Neural crest cell (in vitro differentiated cells): ENCODE data around the gene PPP1R8. TPM values are rescaled to one million over a fixed set of nuclear protein-coding genes. Genes with fewer than 3 reads are reported as not detected.

Experiments used
- DNase-seq: peaks from one replicate; pipeline ENCODE4 v3.0.0; 2021; ENCODE audit warnings: low read depth, mixed read lengths, low spot score
- H3K27ac Mint-ChIP-seq: one replicate; pipeline ENCODE4 v1.8.0; 2021; ENCODE audit warnings: mild to moderate bottlenecking, mixed read lengths; ENCODE audit not compliant: unreplicated experiment
- H3K27me3 Mint-ChIP-seq: 2 replicates; pipeline ENCODE4 v1.8.0; 2021; ENCODE audit warnings: low read depth, mild to moderate bottlenecking, mixed read lengths
- H3K36me3 Mint-ChIP-seq: 2 replicates; pipeline ENCODE4 v1.8.0; 2021; ENCODE audit warnings: low read depth, mild to moderate bottlenecking, mixed read lengths
- H3K4me1 Mint-ChIP-seq: 2 replicates; pipeline ENCODE4 v1.8.0; 2021; ENCODE audit warnings: mixed read lengths
- H3K4me3 Mint-ChIP-seq: one replicate; pipeline ENCODE4 v1.8.0; 2021; ENCODE audit warnings: mild to moderate bottlenecking, mixed read lengths
- H3K9me3 Mint-ChIP-seq: 2 replicates; pipeline ENCODE4 v1.8.0; 2021; ENCODE audit warnings: mixed read lengths
- CTCF ChIP-seq: fragments of 200-600 bp; sonication (generic); conservative IDR thresholded peaks from 2 replicates; pipeline ENCODE4 v1.5.0; 2021; ENCODE audit warnings: antibody characterized with exemption, mild to moderate bottlenecking
- total RNA-seq: library from RNA; stranded (reverse); gene quantifications from 2 replicates; pipeline ENCODE4 v1.2.1, GENCODE V29; 2021

The PPP1R8 gene
- total RNA-seq, 1 donor from 2014 or later, result 66.1 TPM

DNA sequence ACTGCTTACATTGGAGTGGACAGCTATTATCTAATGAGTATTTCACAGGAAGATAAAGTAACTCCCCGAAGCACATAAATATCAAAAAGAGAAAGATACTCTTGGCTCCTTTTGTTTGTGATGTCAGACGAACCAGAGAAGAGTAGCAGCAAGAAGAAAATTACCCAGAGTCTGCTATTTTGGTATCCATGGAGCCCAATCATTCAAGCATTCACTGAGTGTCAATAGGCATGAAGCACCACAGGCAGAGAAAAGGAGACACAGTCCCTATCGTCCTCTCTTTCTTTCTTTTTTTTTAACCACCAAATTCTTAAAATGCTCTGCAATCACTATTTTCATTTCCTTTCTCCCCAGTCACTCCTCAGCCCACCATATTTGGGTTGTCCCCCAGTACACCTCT lies 63.9 kb downstream of the PPP1R8 start:
- H3K9me3 Mint-ChIP-seq, result no peaks in the 10 kb centered on the region
- H3K36me3 Mint-ChIP-seq, result peaks cover 18% of the 10 kb centered on the region
- H3K4me3 Mint-ChIP-seq, result no peak overlapping the region
- TF ChIP-seq CTCF, result no peak
- H3K4me1 Mint-ChIP-seq, result peaks cover 10% of the 10 kb centered on the region
- no peaks in the 10 kb centered on the region for H3K27me3 Mint-ChIP-seq
- no peak for DNase-seq
- H3K27ac Mint-ChIP-seq, result peak overlapping the region; percentile 47

Other genes starting within 250 kb of the PPP1R8 start
- 50.1 and 54.8 TPM in 2 replicates for gene AHDC1, start 226.6 kb upstream of the PPP1R8 start, total RNA-seq
- not detected in 2 replicates for gene FGR, start 195.6 kb upstream of the PPP1R8 start, total RNA-seq
- 15.2 and 16.6 TPM in 2 replicates for gene IFI6, start 158.6 kb upstream of the PPP1R8 start, total RNA-seq
- 12.4 and 13.8 TPM in 2 replicates for gene FAM76A, start 104.8 kb upstream of the PPP1R8 start, total RNA-seq
- 26.5 and 26.9 TPM in 2 replicates for gene STX12, start 57.6 kb upstream of the PPP1R8 start, total RNA-seq
- gene THEMIS2, start 41.8 kb downstream of the PPP1R8 start, total RNA-seq, result 5.5 and 5.7 TPM in 2 replicates
- gene RPA2, start 83.8 kb downstream of the PPP1R8 start, total RNA-seq, result 63.0 and 72.1 TPM in 2 replicates
- not detected in 2 replicates for gene SMPDL3B, start 104.2 kb downstream of the PPP1R8 start, total RNA-seq
- 9.6 and 11.8 TPM in 2 replicates for gene XKR8, start 129.2 kb downstream of the PPP1R8 start, total RNA-seq